ENCODE results near the gene ITM2B. TPM values are rescaled to one million over a fixed set of nuclear protein-coding genes. Genes with fewer than 3 reads are reported as not detected.

ITM2B gene
- total RNA-seq, 1 experiment from 2014 or later: 178 TPM

- Mint-ChIP-seq H3K9me3 (no peaks in the 10 kb centered on the region), H3K4me3 (no peak overlapping the region), H3K27me3 (ENCODE audit: low read depth) (no peaks in the 10 kb centered on the region), H3K36me3 (no peaks in the 10 kb centered on the region), H3K27ac (no peak overlapping the region), H3K4me1 (peaks cover 22% of the 10 kb centered on the region)
- no peak for DNase-seq (ENCODE audit: low spot score)
- no peak for ATAC-seq
- POLR2A ChIA-PET: interaction anchor here (0.7 kb wide), 1 partner anchor 58 kb away, joined by 10 read pairs; no protein-coding TSS in a partner anchor
- TF ChIP-seq FOXK1 (CRISPR knock-in tag; IDR thresholded peaks at IDR 0.05) (no peak), ZNF281 (CRISPR knock-in tag; IDR thresholded peaks at IDR 0.05) (no peak), STAT6 (CRISPR knock-in tag; conservative IDR thresholded peaks at IDR 0.05; ENCODE audit: low read depth) (no peak)
- CTCF ChIA-PET: no interaction called here
These were observed 48.0 kb upstream of the ITM2B start for GRCh38 chr13:48185018-48185417.

- Mint-ChIP-seq H3K27me3 (ENCODE audit: low read depth) (no peaks in the 10 kb centered on the region), H3K9me3 (no peaks in the 10 kb centered on the region), H3K4me1 (peaks cover 18% of the 10 kb centered on the region), H3K36me3 (no peaks in the 10 kb centered on the region), H3K4me3 (no peak overlapping the region), H3K27ac (no peak overlapping the region)
- ATAC-seq: no peak
- ChIA-PET POLR2A (no interaction called here), CTCF (no interaction called here)
- no peak for DNase-seq (ENCODE audit: low spot score)
- TF ChIP-seq ZNF425 (CRISPR knock-in tag; conservative IDR thresholded peaks at IDR 0.05): no peak
- no peak for TF ChIP-seq JUN (CRISPR knock-in tag; IDR thresholded peaks at IDR 0.05)
- no peak for TF ChIP-seq RELA (CRISPR knock-in tag; IDR thresholded peaks at IDR 0.05; ENCODE audit: borderline replicate concordance)
- TF ChIP-seq NR3C1 (CRISPR knock-in tag; conservative IDR thresholded peaks at IDR 0.05; ENCODE audit: low read depth): no peak
- no peak for TF ChIP-seq ESRRA (CRISPR knock-in tag; IDR thresholded peaks at IDR 0.05; ENCODE audit: borderline replicate concordance)
- TF ChIP-seq OVOL2 (CRISPR knock-in tag; IDR thresholded peaks at IDR 0.05; ENCODE audit: borderline replicate concordance): no peak
- no peak for TF ChIP-seq SMAD4 (CRISPR knock-in tag; IDR thresholded peaks at IDR 0.05)
- no peak for TF ChIP-seq ZBTB21 (CRISPR knock-in tag; IDR thresholded peaks at IDR 0.05; ENCODE audit: borderline replicate concordance)
- no peak for TF ChIP-seq CDX4 (CRISPR knock-in tag; IDR thresholded peaks at IDR 0.05; ENCODE audit: borderline replicate concordance)
- TF ChIP-seq KAT7 (CRISPR knock-in tag; IDR thresholded peaks at IDR 0.05; ENCODE audit: borderline replicate concordance): no peak
- TF ChIP-seq ZBTB43 (CRISPR knock-in tag; IDR thresholded peaks at IDR 0.05): no peak
- TF ChIP-seq ZNF512 (CRISPR knock-in tag; IDR thresholded peaks at IDR 0.05; ENCODE audit: borderline replicate concordance): no peak
- TF ChIP-seq PRDM15 (CRISPR knock-in tag; IDR thresholded peaks at IDR 0.05): no peak
- no peak for TF ChIP-seq ZMAT4 (CRISPR knock-in tag; IDR thresholded peaks at IDR 0.05)
- no peak for TF ChIP-seq GABPB1 (CRISPR knock-in tag; IDR thresholded peaks at IDR 0.05)
These were observed 46.3 kb upstream of the ITM2B start for GRCh38 chr13:48186722-48187121.
